WTC11 (cell line): ENCODE results near the gene GRAP. TPM values are rescaled to one million over a fixed set of nuclear protein-coding genes. Genes with fewer than 3 reads are reported as not detected.

Experiments
- ATAC-seq: fragments of 200-7000 bp; cut with Tn5 transposase; 2 replicates; pipeline ENCODE4 v1.10.0; 2021; ENCODE audit warnings: mild to moderate bottlenecking, moderate library complexity
- CTCF ChIA-PET: fragments of 300-600 bp; sonication (Branson Sonifier 250); formaldehyde crosslinking; loops from one replicate; lab custom pipeline; 2021; ENCODE audit warnings: antibody characterized with exemption; lab: Charles Lee
- POLR2A ChIA-PET: fragments of 350-600 bp; sonication (Branson Sonifier 250); formaldehyde crosslinking; loops from one replicate; lab custom pipeline; 2021; ENCODE audit warnings: antibody characterized with exemption; lab: Charles Lee
- DNase-seq: peaks from one replicate; pipeline ENCODE4 v3.0.0; 2021; ENCODE audit warnings: low spot score
- H3K27ac Mint-ChIP-seq: 2 replicates; pipeline ENCODE4 v1.8.0; 2021; ENCODE audit warnings: mixed read lengths
- H3K27me3 Mint-ChIP-seq: 2 replicates; pipeline ENCODE4 v1.8.0; 2021; ENCODE audit warnings: low read depth, mild to moderate bottlenecking, moderate library complexity, mixed read lengths
- H3K36me3 Mint-ChIP-seq: 2 replicates; pipeline ENCODE4 v1.8.0; 2021; ENCODE audit warnings: mixed read lengths
- H3K4me1 Mint-ChIP-seq: 2 replicates; pipeline ENCODE4 v1.8.0; 2022; ENCODE audit warnings: mixed read lengths
- H3K4me3 Mint-ChIP-seq: 2 replicates; pipeline ENCODE4 v1.8.0; 2021; ENCODE audit warnings: mild to moderate bottlenecking, moderate library complexity, mixed read lengths
- H3K9me3 Mint-ChIP-seq: 2 replicates; pipeline ENCODE4 v1.8.0; 2021; ENCODE audit warnings: mixed read lengths
- ATF1 ChIP-seq: sonication (generic); formaldehyde crosslinking; IDR thresholded peaks from 2 replicates; pipeline ENCODE4 v1.8.1; 2023; ENCODE audit warnings: mild to moderate bottlenecking, moderate library complexity, missing genetic modification reagents
- ATF6 ChIP-seq: sonication (generic); formaldehyde crosslinking; IDR thresholded peaks from 2 replicates; pipeline ENCODE4 v1.8.1; 2023; ENCODE audit warnings: mild to moderate bottlenecking, missing genetic modification reagents
- ERG ChIP-seq: fragments of 250-450 bp; sonication (Bioruptor Pico); IDR thresholded peaks from 2 replicates; pipeline ENCODE4 v1.8.0; 2021; ENCODE audit warnings: mild to moderate bottlenecking
- FOXJ3 ChIP-seq: sonication (generic); formaldehyde crosslinking; IDR thresholded peaks from 2 replicates; pipeline ENCODE4 v1.9.0; 2021; ENCODE audit warnings: missing genetic modification reagents, mild to moderate bottlenecking, borderline replicate concordance
- GABPB1 ChIP-seq: sonication (generic); formaldehyde crosslinking; IDR thresholded peaks from 2 replicates; pipeline ENCODE4 v1.8.1; 2023; ENCODE audit warnings: mild to moderate bottlenecking, missing genetic modification reagents
- IRF2 ChIP-seq: sonication (generic); formaldehyde crosslinking; IDR thresholded peaks from 2 replicates; pipeline ENCODE4 v1.8.0; 2022; ENCODE audit warnings: low read depth, missing genetic modification reagents, borderline replicate concordance
- MLX ChIP-seq: sonication (generic); formaldehyde crosslinking; IDR thresholded peaks from 2 replicates; pipeline ENCODE4 v1.8.1; 2023; ENCODE audit warnings: mild to moderate bottlenecking, missing genetic modification reagents, moderate library complexity
- NR1H2 ChIP-seq: sonication (generic); formaldehyde crosslinking; IDR thresholded peaks from 2 replicates; pipeline ENCODE4 v1.9.0; 2021; ENCODE audit warnings: mild to moderate bottlenecking, moderate library complexity, missing genetic modification reagents
- TEAD1 ChIP-seq: sonication (generic); formaldehyde crosslinking; IDR thresholded peaks from 2 replicates; pipeline ENCODE4 v1.8.0; 2022; ENCODE audit warnings: mild to moderate bottlenecking, missing genetic modification reagents
- ZNF317 ChIP-seq: sonication (generic); formaldehyde crosslinking; IDR thresholded peaks from 2 replicates; pipeline ENCODE4 v1.8.1; 2023; ENCODE audit warnings: low read depth, mild to moderate bottlenecking, moderate library complexity, missing genetic modification reagents, borderline replicate concordance
- ZNF396 ChIP-seq: fragments of 250-450 bp; sonication (Bioruptor Pico); IDR thresholded peaks from 2 replicates; pipeline ENCODE4 v1.8.0; 2021; ENCODE audit warnings: mild to moderate bottlenecking, moderate library complexity, borderline replicate concordance
- total RNA-seq: library from RNA; stranded (reverse); gene quantifications from 3 replicates; pipeline ENCODE4 v1.2.3, GENCODE V29; 2021
- TF ChIP-seq, protein P1 (sequence below): sonication (generic); formaldehyde crosslinking; IDR thresholded peaks from 2 replicates; pipeline ENCODE4 v1.8.1; 2023; ENCODE audit warnings: mild to moderate bottlenecking, missing genetic modification reagents
- TF ChIP-seq, protein P2 (sequence below): sonication (generic); formaldehyde crosslinking; IDR thresholded peaks from 2 replicates; pipeline ENCODE4 v1.8.0; 2022; ENCODE audit warnings: mild to moderate bottlenecking, missing genetic modification reagents
- TF ChIP-seq, protein P3 (sequence below): fragments of 250-450 bp; sonication (Bioruptor Pico); IDR thresholded peaks from 2 replicates; pipeline ENCODE4 v1.9.0; 2021; ENCODE audit warnings: mild to moderate bottlenecking
- TF ChIP-seq, protein P4 (sequence below): sonication (generic); formaldehyde crosslinking; IDR thresholded peaks from 2 replicates; pipeline ENCODE4 v1.8.1; 2023; ENCODE audit warnings: mild to moderate bottlenecking, missing genetic modification reagents, borderline replicate concordance

Gene GRAP
- total RNA-seq, 1 experiment from 2014 or later: 0.59 TPM

DNA sequence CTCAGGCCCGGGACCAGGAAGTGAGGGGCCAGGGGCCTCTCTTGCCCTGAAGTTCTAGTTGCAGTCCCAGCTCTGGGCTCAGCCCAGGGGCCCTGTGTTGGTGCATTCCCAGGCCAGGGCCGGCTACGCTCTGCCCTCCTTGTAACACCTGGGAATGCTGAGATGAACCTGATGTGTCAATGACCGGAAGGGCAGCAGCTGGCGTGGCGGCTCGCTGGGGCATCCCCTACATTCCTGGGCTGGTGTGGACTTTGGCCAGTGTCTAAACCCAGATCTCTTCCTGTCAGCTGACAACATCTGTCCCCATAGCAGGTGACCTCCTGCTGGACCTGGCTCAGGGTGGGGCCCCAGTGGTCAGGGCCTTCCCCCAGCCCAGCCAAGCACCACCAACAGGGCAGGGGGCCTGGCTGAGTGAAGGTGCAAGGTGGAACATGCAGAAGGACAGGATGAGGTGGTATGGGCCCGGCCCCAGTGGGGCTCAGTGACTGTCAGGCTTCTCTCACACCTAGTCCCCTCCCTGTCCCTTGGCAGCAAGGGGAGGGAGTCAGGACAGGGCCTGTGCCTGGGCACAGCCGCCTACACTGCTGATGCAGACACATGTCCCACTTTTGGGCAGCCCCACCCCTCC is 58.1 kb downstream of the GRAP start:
- Mint-ChIP-seq H3K4me3 (no peak overlapping the region), H3K9me3 (no peaks in the 10 kb centered on the region), H3K27ac (no peak overlapping the region)
- POLR2A ChIA-PET: no interaction called here
- DNase-seq (no peak), ATAC-seq (no peak)
- TF ChIP-seq ATF6: no peak
- TF ChIP-seq NR1H2 (CRISPR knock-in tag): no peak
- TF ChIP-seq GABPB1: peak; percentile 86
- TF ChIP-seq, protein P1, sequence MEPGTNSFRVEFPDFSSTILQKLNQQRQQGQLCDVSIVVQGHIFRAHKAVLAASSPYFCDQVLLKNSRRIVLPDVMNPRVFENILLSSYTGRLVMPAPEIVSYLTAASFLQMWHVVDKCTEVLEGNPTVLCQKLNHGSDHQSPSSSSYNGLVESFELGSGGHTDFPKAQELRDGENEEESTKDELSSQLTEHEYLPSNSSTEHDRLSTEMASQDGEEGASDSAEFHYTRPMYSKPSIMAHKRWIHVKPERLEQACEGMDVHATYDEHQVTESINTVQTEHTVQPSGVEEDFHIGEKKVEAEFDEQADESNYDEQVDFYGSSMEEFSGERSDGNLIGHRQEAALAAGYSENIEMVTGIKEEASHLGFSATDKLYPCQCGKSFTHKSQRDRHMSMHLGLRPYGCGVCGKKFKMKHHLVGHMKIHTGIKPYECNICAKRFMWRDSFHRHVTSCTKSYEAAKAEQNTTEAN (CRISPR knock-in tag): no peak
- no peak for TF ChIP-seq FOXJ3 (CRISPR knock-in tag)
- TF ChIP-seq, all 79 proteins: peak for 1
- Mint-ChIP-seq H3K36me3 (peaks cover 14% of the 10 kb centered on the region), H3K4me1 (peaks cover 1% of the 10 kb centered on the region), H3K27me3 (no peaks in the 10 kb centered on the region)
- CTCF ChIA-PET: no interaction called here

DNA sequence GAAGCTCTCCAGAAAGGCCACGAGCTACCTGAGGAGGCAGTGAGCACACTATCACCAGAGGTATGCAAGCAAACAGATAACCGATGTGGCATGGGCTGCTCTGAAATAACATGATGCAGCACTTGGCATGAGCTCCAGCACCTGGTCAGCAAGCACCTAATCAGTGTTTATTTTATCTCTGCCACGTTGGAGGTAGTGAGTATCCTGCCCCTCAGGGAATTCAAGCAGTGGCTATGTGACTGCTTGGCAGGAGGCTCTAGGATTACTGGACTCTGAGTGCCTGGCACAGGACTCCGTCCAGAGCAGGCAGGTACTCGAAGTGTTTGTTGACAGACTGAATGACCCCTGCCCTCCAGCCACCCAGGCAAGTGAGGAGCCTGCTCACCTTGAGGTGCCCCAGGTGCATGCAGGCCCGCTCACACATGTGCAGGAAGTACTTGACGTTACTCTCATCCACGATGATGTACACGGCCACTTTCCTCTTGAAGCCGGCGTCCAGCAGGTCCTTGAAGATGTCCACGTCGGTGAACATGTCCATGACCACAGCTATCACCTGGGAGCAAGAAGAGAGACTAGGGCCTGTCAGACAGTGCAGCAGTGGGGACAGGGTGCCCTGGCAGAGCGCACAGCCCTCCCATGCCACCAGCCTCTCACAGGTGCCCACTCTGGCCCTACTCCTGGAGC is 58.8 kb downstream of the GRAP start:
- CTCF ChIA-PET: no interaction called here
- H3K27ac Mint-ChIP-seq: 0 out of 2 replicates have a peak overlapping the region, but pooled peaks have one; percentile 19

DNA sequence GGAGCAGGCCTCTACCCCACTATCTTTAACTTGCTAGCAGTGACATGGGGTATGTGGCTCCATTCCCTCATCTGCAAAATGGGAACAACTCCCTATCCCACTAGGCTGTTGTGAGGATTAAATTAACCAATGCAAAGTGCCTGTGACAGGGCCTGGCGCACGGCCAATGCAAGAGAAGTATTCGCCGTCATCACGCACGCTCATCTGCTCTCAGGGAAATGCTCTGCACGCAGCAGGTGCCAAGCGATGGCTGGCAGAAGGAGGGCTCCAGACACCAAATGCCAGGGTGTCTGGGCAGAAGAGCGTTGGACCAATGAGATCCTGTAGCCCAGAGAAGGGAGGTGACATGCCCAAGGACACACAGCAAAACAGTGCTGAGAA is 59.5 kb downstream of the GRAP start:
- no peaks in the 10 kb centered on the region for H3K9me3 Mint-ChIP-seq
- no peak overlapping the region for H3K27ac Mint-ChIP-seq
- H3K4me3 Mint-ChIP-seq: no peak overlapping the region
- ATAC-seq: no peak
- H3K4me1 Mint-ChIP-seq: no peaks in the 10 kb centered on the region
- DNase-seq: no peak
- no peaks in the 10 kb centered on the region for H3K27me3 Mint-ChIP-seq
- POLR2A ChIA-PET: no interaction called here
- CTCF ChIA-PET: no interaction called here
- peaks cover 14% of the 10 kb centered on the region for H3K36me3 Mint-ChIP-seq
- no peak for TF ChIP-seq MLX (CRISPR knock-in tag)
- no peak for TF ChIP-seq IRF2 (CRISPR knock-in tag)
- TF ChIP-seq, protein P2, sequence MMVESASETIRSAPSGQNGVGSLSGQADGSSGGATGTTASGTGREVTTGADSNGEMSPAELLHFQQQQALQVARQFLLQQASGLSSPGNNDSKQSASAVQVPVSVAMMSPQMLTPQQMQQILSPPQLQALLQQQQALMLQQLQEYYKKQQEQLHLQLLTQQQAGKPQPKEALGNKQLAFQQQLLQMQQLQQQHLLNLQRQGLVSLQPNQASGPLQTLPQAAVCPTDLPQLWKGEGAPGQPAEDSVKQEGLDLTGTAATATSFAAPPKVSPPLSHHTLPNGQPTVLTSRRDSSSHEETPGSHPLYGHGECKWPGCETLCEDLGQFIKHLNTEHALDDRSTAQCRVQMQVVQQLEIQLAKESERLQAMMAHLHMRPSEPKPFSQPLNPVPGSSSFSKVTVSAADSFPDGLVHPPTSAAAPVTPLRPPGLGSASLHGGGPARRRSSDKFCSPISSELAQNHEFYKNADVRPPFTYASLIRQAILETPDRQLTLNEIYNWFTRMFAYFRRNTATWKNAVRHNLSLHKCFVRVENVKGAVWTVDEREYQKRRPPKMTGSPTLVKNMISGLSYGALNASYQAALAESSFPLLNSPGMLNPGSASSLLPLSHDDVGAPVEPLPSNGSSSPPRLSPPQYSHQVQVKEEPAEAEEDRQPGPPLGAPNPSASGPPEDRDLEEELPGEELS (CRISPR knock-in tag): no peak
- TF ChIP-seq TEAD1 (CRISPR knock-in tag): no peak
- no peak for TF ChIP-seq ZNF396 (CRISPR knock-in tag)
- TF ChIP-seq, protein P3, sequence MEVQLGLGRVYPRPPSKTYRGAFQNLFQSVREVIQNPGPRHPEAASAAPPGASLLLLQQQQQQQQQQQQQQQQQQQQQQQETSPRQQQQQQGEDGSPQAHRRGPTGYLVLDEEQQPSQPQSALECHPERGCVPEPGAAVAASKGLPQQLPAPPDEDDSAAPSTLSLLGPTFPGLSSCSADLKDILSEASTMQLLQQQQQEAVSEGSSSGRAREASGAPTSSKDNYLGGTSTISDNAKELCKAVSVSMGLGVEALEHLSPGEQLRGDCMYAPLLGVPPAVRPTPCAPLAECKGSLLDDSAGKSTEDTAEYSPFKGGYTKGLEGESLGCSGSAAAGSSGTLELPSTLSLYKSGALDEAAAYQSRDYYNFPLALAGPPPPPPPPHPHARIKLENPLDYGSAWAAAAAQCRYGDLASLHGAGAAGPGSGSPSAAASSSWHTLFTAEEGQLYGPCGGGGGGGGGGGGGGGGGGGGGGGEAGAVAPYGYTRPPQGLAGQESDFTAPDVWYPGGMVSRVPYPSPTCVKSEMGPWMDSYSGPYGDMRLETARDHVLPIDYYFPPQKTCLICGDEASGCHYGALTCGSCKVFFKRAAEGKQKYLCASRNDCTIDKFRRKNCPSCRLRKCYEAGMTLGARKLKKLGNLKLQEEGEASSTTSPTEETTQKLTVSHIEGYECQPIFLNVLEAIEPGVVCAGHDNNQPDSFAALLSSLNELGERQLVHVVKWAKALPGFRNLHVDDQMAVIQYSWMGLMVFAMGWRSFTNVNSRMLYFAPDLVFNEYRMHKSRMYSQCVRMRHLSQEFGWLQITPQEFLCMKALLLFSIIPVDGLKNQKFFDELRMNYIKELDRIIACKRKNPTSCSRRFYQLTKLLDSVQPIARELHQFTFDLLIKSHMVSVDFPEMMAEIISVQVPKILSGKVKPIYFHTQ (CRISPR knock-in tag): no peak
- TF ChIP-seq GABPB1: no peak
- TF ChIP-seq, protein P4, sequence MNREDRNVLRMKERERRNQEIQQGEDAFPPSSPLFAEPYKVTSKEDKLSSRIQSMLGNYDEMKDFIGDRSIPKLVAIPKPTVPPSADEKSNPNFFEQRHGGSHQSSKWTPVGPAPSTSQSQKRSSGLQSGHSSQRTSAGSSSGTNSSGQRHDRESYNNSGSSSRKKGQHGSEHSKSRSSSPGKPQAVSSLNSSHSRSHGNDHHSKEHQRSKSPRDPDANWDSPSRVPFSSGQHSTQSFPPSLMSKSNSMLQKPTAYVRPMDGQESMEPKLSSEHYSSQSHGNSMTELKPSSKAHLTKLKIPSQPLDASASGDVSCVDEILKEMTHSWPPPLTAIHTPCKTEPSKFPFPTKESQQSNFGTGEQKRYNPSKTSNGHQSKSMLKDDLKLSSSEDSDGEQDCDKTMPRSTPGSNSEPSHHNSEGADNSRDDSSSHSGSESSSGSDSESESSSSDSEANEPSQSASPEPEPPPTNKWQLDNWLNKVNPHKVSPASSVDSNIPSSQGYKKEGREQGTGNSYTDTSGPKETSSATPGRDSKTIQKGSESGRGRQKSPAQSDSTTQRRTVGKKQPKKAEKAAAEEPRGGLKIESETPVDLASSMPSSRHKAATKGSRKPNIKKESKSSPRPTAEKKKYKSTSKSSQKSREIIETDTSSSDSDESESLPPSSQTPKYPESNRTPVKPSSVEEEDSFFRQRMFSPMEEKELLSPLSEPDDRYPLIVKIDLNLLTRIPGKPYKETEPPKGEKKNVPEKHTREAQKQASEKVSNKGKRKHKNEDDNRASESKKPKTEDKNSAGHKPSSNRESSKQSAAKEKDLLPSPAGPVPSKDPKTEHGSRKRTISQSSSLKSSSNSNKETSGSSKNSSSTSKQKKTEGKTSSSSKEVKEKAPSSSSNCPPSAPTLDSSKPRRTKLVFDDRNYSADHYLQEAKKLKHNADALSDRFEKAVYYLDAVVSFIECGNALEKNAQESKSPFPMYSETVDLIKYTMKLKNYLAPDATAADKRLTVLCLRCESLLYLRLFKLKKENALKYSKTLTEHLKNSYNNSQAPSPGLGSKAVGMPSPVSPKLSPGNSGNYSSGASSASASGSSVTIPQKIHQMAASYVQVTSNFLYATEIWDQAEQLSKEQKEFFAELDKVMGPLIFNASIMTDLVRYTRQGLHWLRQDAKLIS (CRISPR knock-in tag): no peak
- TF ChIP-seq ERG (CRISPR knock-in tag): no peak

More for the DNA sequence above, 58.8 kb downstream of the GRAP start:
- POLR2A ChIA-PET: no interaction called here
- no peaks in the 10 kb centered on the region for H3K27me3 Mint-ChIP-seq
- H3K4me1 Mint-ChIP-seq: no peaks in the 10 kb centered on the region
- TF ChIP-seq ATF1 (CRISPR knock-in tag) (no peak), ZNF317 (CRISPR knock-in tag) (no peak)
- ATAC-seq (no peak), DNase-seq (no peak)
- no peaks in the 10 kb centered on the region for H3K9me3 Mint-ChIP-seq
- no peak overlapping the region for H3K4me3 Mint-ChIP-seq
- H3K36me3 Mint-ChIP-seq: peaks cover 14% of the 10 kb centered on the region
